H1 (cell line): ENCODE results near the gene PDE6B. TPM values are rescaled to one million over a fixed set of nuclear protein-coding genes. Genes with fewer than 3 reads are reported as not detected.

Source experiments
- CBX8 ChIP-seq: fragments of 300-800, 300-1000 bp; sonication (generic); IDR thresholded peaks from 2 replicates; pipeline ENCODE4 v1.7.1; 2016; ENCODE audit warnings: low read depth, low read length, borderline replicate concordance
- JUND ChIP-seq: IDR thresholded peaks from 2 replicates; pipeline ENCODE4 v1.6.1; 2011; ENCODE audit warnings: mild to moderate bottlenecking, improper control_type of control experiment, low read length
- SIRT6 ChIP-seq: IDR thresholded peaks from one replicate; pipeline ENCODE4 v1.7.1; 2012; ENCODE audit warnings: low read length, inconsistent platforms
- polyA plus RNA-seq, 7 experiments: library from polyadenylated mRNA; depleted of rRNA in 3 of 7; stranded (reverse) in 5 of 7; unstranded in 2 of 7; fragments of >200 nt in 5 of 7; fragments of 200-250 nt in 2 of 7; gene quantifications; 1 replicate in 5 of 7; 2 replicates in 1 of 7; 4 replicates in 1 of 7; pipeline versions ENCODE4 v1.2.1 to v1.2.3, GENCODE V29; 2011 to 2013; ENCODE audit warnings: missing spikeins in 2 of 7, mixed read lengths in 2 of 7
- total RNA-seq: library from RNA; stranded (reverse); fragmentation: NEBNext Ultra II Directional; extraction: Animal tissue kit (Norgen Biotek cat#: 25700); gene quantifications from 2 replicates; pipeline ENCODE4 v1.2.1, GENCODE V29; 2021

The PDE6B gene
- total and polyA plus RNA-seq, 2 of the 8 experiments (the other 6 are each of a cell fraction or from before 2014, with no cell fraction given): 4.1 to 8.4 TPM

DNA sequence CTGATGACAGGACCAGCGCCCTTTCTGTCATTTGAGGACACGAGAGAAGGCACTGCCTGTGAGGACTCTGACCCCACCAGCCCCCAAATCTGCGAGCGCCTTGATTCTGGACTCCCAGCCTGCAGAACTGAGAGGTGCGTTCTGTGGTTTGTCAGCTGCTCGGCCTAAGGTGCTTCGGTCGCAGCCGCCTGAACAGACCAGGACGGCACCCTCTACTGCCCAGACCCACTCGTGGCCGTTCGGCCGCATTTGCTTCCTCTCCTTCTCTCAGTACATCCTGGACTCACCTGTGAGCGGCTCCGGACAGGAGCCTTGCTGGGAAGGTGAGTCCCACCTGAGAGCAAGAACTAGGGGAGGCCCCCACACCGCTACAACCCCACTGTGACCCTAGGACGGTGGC is 88.7 kb downstream of the PDE6B start (continued):
- TF ChIP-seq CBX8 (no peak), JUND (no peak), SIRT6 (no peak)
